ENCODE measurements around the gene LMO2.

The LMO2 gene

DNA sequence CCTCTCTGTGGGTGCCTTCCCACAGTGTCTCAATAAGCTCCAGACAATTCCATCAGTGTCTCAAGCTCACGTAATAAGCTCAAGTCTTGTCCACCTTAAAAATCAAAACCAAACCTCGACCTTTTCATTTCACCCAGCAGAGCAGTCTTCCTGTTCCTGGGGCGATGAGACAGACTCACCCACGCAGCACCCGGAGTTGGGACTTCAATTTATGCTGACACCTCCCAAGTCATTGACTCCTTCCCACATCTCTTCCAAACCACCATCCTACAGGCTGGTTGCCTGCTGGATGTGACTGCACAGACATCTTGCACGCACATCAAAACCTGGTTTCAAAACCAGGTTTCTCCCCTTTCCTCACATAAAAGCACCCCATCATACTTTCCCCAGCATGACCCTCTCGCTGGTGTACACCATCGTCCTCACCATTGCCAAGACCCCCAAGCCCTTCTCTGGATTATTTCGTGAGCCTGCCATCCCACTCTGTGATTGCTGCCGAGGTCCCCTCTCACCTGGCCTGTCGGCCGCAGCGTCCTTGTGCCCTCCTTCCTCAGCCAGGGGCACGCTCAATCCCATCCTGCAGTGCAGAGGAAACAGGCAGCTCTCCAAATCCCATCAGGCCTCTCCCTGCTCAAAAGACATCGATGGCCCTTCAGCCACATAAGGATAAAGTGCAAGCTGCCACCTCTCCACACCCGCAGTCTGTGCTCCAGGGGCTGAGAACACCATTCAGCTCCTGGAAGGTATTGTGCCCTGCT is 72.4 kb downstream of the LMO2 start (continued):
- TF ChIP-seq ESRRG (CRISPR knock-in tag; IDR thresholded peaks at IDR 0.05) (no peak), CSRNP3 (CRISPR knock-in tag; IDR thresholded peaks at IDR 0.05) (no peak), ZNF70 (CRISPR knock-in tag; IDR thresholded peaks at IDR 0.05) (no peak)
